HG02973 (cell line): ENCODE data around the gene DCPS.

Experiments used
- ATAC-seq: cut with Tn5 transposase; IDR thresholded peaks from one replicate; pipeline ENCODE4 v1.9.1; 2021; ENCODE audit warnings: moderate library complexity; ENCODE audit not compliant: unreplicated experiment

DCPS gene

GRCh38 chr11:126327281-126328000, 23.6 kb downstream of the DCPS start:
- ATAC-seq: no peak

GRCh38 chr11:126328001-126328390, 24.1 kb downstream of the DCPS start:
- ATAC-seq: no peak

GRCh38 chr11:126328444-126328843, 24.6 kb downstream of the DCPS start:
- no peak for ATAC-seq

- ATAC-seq: no peak
Measured at GRCh38 chr11:126328938-126329643, 25.2 kb downstream of the DCPS start.

GRCh38 chr11:126329644-126330211, 25.9 kb downstream of the DCPS start:
- ATAC-seq: no peak

GRCh38 chr11:126331286-126331685, 27.4 kb downstream of the DCPS start:
- ATAC-seq: no peak

GRCh38 chr11:126332221-126332711, 28.4 kb downstream of the DCPS start:
- ATAC-seq: no peak

- no peak for ATAC-seq
Measured at GRCh38 chr11:126333142-126333541, 29.3 kb downstream of the DCPS start.

GRCh38 chr11:126334659-126335462, 31.0 kb downstream of the DCPS start:
- no peak for ATAC-seq

- no peak for ATAC-seq
Measured at GRCh38 chr11:126335463-126335760, 31.6 kb downstream of the DCPS start.

- no peak for ATAC-seq
Measured at GRCh38 chr11:126336138-126336541, 32.3 kb downstream of the DCPS start.

GRCh38 chr11:126336671-126337101, 32.8 kb downstream of the DCPS start:
- no peak for ATAC-seq

- no peak for ATAC-seq
Measured at GRCh38 chr11:126337126-126337473, 33.2 kb downstream of the DCPS start.

GRCh38 chr11:126337474-126338241, 33.8 kb downstream of the DCPS start:
- ATAC-seq: no peak

GRCh38 chr11:126338346-126339055, 34.6 kb downstream of the DCPS start:
- no peak for ATAC-seq

- no peak for ATAC-seq
Measured at GRCh38 chr11:126339073-126339862, 35.4 kb downstream of the DCPS start.

GRCh38 chr11:126339863-126340434, 36.1 kb downstream of the DCPS start:
- ATAC-seq: no peak

GRCh38 chr11:126340960-126341606, 37.2 kb downstream of the DCPS start:
- ATAC-seq: no peak
